HL-60/S4 treated with retinoic acid at 250 ng/mL for 4 days and 3 days (cell line): ENCODE results near the gene NCAM2.
"Not testable (repeated sequence)": the region's sequence is repeated elsewhere in the genome, so short reads cannot be mapped to it uniquely, and the experiment has no call there.

Experiments
- in situ Hi-C: fragments of 300-500 bp; cut with MboI; formaldehyde crosslinking; loops from 2 replicates; pipeline ENCODE4 v1.7.0; 2022; ENCODE audit warnings: low sequenced_read_pairs

Gene NCAM2

GRCh38 chr21:21291883-21292569, 293.8 kb downstream of the NCAM2 start:
- in situ Hi-C loops, result no loop called here

DNA sequence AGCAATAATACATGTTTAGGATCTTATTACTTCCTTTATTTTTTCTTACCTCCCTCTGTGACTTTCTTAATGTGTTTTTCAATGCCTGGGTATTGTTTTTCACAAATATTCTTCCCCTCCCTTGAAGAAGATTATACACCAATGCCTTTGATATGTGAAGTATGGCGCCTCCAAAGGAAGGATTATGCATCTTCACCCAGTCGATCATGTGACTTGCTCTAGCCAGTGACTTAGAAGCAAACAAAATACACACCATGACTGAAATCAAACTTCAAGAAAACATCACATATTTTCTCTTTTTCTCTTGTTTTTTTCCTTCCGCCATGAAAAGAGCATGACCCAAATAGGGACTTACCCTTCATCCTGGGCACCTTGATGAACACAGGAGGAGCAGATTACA, 297.1 kb downstream of the NCAM2 start:
- in situ Hi-C loops, result no loop called here

DNA sequence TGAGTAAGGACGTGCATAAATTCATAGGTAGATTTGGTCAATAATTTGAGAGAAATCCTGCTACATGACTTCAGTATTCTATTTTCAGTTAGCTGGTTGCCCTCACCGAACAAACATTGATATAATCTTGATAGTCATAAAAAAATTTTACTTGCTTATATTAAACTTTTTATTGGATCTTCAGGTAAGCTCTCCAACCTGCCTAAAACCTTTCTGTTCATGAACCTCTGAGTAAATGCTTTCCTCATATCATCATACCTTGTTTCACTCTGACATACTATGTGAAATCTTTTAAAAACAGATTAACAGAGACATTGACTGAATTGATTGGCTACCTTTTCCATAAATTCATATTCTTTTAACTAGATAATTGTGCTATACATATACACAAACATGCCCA, 299.0 kb downstream of the NCAM2 start:
- in situ Hi-C loops, result no loop called here

GRCh38 chr21:21301013-21301412, 302.8 kb downstream of the NCAM2 start:
- in situ Hi-C loops, result no loop called here

- in situ Hi-C loops, result no loop called here
Observed at GRCh38 chr21:21309510-21309909, 311.3 kb downstream of the NCAM2 start.

- in situ Hi-C loops, result no loop called here
Observed at GRCh38 chr21:21324297-21324696, 326.1 kb downstream of the NCAM2 start.

DNA sequence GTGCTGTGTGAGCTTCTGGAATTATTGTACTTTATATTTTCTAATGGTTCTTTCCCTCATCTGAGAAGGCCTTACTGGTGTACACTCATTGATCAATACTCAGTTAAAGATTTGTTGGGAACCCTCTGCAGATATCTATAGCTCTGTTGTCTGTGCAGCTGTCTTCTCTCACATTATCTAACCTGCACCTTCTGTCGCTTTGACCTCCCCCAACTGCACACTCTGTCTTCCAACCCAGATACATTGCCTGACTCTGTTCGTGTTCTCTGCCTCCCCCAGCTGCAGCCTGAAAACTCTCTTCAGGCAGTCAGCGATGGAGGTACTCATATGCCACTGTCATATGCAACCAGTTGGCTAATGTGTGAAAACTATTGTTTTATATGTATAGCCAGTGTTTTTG, 334.3 kb downstream of the NCAM2 start:
- in situ Hi-C loops, result no loop called here

- in situ Hi-C loops, result no loop called here
Observed at GRCh38 chr21:21341041-21341440, 342.8 kb downstream of the NCAM2 start.

DNA sequence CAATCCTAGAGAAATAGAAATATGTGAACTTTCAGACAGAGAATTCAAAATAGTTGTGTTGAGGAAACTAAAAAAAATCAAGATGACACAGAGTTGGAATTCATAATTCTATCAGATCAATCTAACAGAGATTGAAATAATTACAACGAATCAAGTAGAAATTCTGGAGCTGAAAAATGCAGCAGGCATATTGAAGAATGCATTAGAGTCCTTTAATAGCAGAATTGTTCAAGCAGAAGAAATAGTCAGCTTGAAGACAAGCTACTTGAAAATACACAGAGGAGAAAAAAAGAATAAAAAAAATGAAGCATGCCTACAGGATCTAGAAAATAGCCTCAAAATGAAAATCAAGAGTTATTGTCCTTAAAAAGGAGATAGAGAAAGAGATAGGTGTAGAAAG, 347.1 kb downstream of the NCAM2 start:
- in situ Hi-C loops, result no loop called here

- in situ Hi-C loops, result no loop called here
Observed at GRCh38 chr21:21345872-21346271, 347.7 kb downstream of the NCAM2 start.

GRCh38 chr21:21366277-21366676, 368.1 kb downstream of the NCAM2 start:
- in situ Hi-C loops, result no loop called here

DNA sequence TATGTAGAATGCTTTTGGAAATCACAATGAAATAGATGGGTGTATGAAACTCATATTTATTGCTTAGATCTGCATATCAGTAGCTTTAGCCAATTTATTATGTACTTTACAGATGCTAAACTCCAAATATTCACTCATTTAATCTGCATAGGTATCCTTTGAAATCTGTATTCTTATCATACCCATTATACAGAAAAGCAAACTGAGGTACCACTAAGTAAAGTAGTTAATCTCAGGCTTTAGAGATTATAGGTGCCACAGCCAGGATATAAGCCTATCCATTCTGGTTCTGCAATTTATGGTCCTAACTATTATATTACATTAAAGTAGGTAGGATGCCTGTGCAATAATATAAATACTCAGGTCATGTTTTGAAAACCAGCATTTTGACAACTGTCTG, 369.4 kb downstream of the NCAM2 start:
- in situ Hi-C loops, result no loop called here

GRCh38 chr21:21373969-21374368, 375.8 kb downstream of the NCAM2 start:
- in situ Hi-C loops, result no loop called here

GRCh38 chr21:21383126-21383525, 384.9 kb downstream of the NCAM2 start:
- in situ Hi-C loops, result no loop called here

GRCh38 chr21:21384977-21385376, 386.8 kb downstream of the NCAM2 start:
- in situ Hi-C loops, result no loop called here

- in situ Hi-C loops, result no loop called here
Observed at GRCh38 chr21:21385404-21385803, 387.2 kb downstream of the NCAM2 start.

GRCh38 chr21:21387916-21388315, 389.7 kb downstream of the NCAM2 start:
- in situ Hi-C loops, result no loop called here

GRCh38 chr21:21394064-21394463, 395.9 kb downstream of the NCAM2 start:
- in situ Hi-C loops, result no loop called here

GRCh38 chr21:21396424-21396823, 398.2 kb downstream of the NCAM2 start:
- in situ Hi-C loops, result no loop called here

DNA sequence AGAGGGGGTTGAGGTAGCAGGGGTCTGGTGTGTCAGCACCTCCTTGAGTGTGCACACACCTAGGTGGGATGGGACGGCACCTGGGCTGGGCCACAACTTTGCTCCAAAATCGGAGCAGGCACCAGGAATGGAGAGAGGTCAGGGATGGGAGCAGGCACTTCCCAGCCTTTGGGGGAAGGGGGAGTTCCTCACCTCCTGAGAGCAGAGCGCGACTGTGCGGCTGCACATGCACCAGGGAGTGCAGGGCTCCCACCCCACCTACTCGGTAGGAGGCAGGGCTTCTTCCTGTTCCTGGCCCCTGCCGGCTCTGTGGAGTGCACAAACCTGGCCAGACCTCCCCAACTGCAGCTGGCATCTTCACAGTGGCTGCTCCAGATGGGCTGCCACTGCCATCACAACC, 399.3 kb downstream of the NCAM2 start:
- in situ Hi-C loops, result no loop called here

DNA sequence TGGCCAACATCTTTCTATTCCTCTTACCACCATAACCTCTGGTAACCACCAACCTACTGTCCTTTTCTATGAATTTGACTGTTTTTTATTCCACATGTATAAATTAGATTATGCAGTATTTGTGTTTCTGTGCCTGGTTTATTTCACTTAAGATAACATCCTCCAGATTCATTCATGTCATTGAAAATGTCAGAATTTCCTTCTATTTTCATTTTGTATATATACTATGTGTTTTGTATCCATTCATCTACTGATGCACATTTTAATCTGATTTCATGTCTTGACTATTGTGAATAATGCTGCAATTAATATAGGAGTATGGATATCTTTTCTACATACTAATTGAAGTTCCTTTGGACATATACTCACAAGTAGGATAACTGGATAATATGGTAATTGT, 403.2 kb downstream of the NCAM2 start:
- in situ Hi-C loops, result no loop called here

DNA sequence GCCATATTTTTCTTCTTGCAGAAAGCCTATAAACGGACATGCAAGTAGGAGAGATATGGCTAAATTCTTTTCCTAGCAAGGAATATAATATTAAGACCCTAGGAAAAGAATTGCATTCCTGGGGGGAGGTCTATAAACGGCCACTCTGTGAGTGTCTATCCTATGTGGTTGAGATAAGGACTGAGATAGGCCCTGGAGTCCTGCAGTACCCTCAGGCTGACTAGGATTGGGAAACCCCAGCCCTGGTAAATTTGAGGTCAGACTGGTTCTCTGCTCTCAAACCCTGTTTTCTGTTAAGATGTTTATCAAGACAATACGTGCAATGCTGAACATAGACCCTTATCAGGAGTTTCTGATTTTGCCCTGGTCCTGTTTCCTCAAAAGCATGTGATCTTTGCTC, 404.0 kb downstream of the NCAM2 start:
- in situ Hi-C loops, result not testable (repeated sequence)

- in situ Hi-C loops, result not testable (repeated sequence)
Observed at GRCh38 chr21:21404261-21404660, 406.1 kb downstream of the NCAM2 start.
